ENCODE measurements around the gene TTC28.
"Not testable (repeated sequence)": the region's sequence is repeated elsewhere in the genome, so short reads cannot be mapped to it uniquely, and the experiment has no call there.

Gene TTC28

DNA sequence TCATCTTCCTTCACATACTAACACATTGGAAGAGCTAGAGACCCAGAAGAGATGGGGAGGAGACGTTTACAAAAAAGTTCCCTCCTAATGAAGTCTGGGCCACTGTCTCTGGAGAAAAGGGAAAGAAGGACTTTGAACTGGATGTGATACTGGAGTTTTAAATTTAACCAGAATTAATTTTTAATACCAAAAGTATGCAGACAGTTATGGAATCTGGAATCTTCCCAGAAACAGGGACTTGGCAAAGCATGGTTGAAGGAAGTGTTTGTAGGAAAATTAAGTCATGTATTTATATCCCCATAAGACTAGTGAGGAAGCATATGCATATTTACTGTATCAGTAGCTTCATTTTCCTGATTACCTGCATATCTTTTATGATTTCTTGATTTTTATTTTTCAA is 215.5 kb downstream of the TTC28 start:
- no peak overlapping the region for H3K4me3 ChIP-seq (ENCODE audit: low read depth, low read length)
- no peaks in the 10 kb centered on the region for H3K36me3 ChIP-seq (ENCODE audit: insufficient read depth, low read length)
- no peak overlapping the region for H3K27ac ChIP-seq (ENCODE audit: low read depth, low read length)
- no peaks in the 10 kb centered on the region for H3K79me2 ChIP-seq (ENCODE audit: control insufficient read depth, insufficient read depth, low read length, unreplicated experiment)
- no peak overlapping the region for H2AFZ ChIP-seq (ENCODE audit: low read length, unreplicated experiment)
- H3K4me1 ChIP-seq (ENCODE audit: control insufficient read depth, insufficient read depth, low read length, unreplicated experiment), result no peaks in the 10 kb centered on the region
- H3K27me3 ChIP-seq (ENCODE audit: insufficient read depth, low read length), result no peaks in the 10 kb centered on the region

DNA sequence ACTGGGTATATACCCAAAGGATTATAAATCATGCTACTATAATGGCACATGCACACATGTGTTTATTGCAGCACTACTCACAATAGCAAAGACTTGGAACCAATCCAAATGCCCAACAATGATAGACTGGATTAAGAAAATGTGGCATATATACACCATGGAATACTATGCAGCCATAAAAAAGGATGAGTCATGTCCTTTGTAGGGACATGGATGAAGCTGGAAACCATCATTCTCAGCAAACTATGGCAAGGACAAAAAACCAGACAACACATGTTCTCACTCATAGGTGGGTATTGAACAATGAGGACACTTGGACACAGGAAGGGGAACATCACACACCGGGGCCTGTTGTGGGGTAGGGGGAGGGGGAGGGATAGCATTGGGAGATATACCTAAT is 216.2 kb downstream of the TTC28 start:
- H3K36me3 ChIP-seq (ENCODE audit: insufficient read depth, low read length); H3K4me3 ChIP-seq (ENCODE audit: low read depth, low read length); H2AFZ ChIP-seq (ENCODE audit: low read length, unreplicated experiment); H3K79me2 ChIP-seq (ENCODE audit: control insufficient read depth, insufficient read depth, low read length, unreplicated experiment); H3K27ac ChIP-seq (ENCODE audit: low read depth, low read length); H3K27me3 ChIP-seq (ENCODE audit: insufficient read depth, low read length); H3K4me1 ChIP-seq (ENCODE audit: control insufficient read depth, insufficient read depth, low read length, unreplicated experiment): not testable (repeated sequence)

DNA sequence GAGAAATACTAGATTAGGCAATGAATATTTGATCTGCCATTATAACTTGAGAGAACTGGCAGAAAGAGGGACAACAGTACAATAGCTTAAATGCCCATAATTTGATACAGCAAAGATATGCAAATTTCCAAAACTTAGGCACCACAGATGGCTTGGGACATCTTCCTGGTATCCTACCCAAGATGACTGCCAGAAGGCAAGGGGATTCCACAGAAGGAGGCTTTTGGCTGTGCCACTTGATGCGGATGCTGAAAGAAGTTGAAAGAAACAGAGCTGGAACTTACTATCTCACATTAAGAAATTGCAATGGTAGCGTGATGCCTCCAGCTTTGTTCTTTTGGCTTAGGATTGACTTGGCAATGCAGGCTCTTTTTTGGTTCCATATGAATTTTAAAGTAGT is 216.7 kb downstream of the TTC28 start:
- Histone ChIP-seq H3K36me3 (ENCODE audit: insufficient read depth, low read length) (no peaks in the 10 kb centered on the region), H3K4me1 (ENCODE audit: control insufficient read depth, insufficient read depth, low read length, unreplicated experiment) (no peaks in the 10 kb centered on the region), H3K27ac (ENCODE audit: low read depth, low read length) (no peak overlapping the region), H3K79me2 (ENCODE audit: control insufficient read depth, insufficient read depth, low read length, unreplicated experiment) (no peaks in the 10 kb centered on the region), H3K4me3 (ENCODE audit: low read depth, low read length) (no peak overlapping the region), H3K27me3 (ENCODE audit: insufficient read depth, low read length) (no peaks in the 10 kb centered on the region), H2AFZ (ENCODE audit: low read length, unreplicated experiment) (no peak overlapping the region)

- no peak overlapping the region for H3K4me3 ChIP-seq (ENCODE audit: low read depth, low read length)
- H3K79me2 ChIP-seq (ENCODE audit: control insufficient read depth, insufficient read depth, low read length, unreplicated experiment), result no peaks in the 10 kb centered on the region
- no peaks in the 10 kb centered on the region for H3K36me3 ChIP-seq (ENCODE audit: insufficient read depth, low read length)
- H3K27me3 ChIP-seq (ENCODE audit: insufficient read depth, low read length), result no peaks in the 10 kb centered on the region
- no peak overlapping the region for H3K27ac ChIP-seq (ENCODE audit: low read depth, low read length)
- H2AFZ ChIP-seq (ENCODE audit: low read length, unreplicated experiment), result no peak overlapping the region
- no peaks in the 10 kb centered on the region for H3K4me1 ChIP-seq (ENCODE audit: control insufficient read depth, insufficient read depth, low read length, unreplicated experiment)
These were observed 217.6 kb downstream of the TTC28 start for GRCh38 chr22:28462041-28462440.

DNA sequence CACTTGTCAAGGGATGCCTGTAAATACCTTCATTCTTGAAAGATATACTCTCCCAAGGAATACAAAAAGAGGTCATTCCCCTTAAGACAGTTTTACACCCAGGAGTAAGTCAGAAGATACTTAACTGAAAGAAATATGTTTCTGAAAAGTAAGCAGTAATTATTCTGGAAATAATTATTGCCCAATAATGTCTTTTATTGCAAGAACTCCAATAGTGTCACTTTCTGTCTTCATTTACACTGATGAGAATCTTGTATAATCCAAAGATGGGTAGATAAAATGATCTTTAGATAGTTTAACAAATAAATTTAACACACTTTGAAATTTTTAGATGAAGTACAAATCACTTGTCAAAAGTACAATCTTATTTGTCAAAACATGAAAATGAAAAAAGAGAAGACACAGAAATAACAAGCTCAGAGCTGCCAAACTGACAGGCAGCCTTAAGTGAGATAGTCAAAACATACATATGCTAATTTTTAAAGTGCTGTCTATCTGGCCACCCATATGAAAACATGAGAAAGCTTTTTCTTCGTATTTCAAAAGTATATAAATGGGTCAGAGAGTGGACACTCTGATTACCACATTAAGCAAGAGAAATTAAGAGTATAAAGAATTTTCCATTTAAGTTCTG is 225.1 kb downstream of the TTC28 start:
- H3K36me3 ChIP-seq (ENCODE audit: insufficient read depth, low read length), result no peaks in the 10 kb centered on the region
- no peaks in the 10 kb centered on the region for H3K79me2 ChIP-seq (ENCODE audit: control insufficient read depth, insufficient read depth, low read length, unreplicated experiment)
- H3K4me3 ChIP-seq (ENCODE audit: low read depth, low read length), result no peak overlapping the region
- no peak overlapping the region for H3K27ac ChIP-seq (ENCODE audit: low read depth, low read length)
- no peak overlapping the region for H2AFZ ChIP-seq (ENCODE audit: low read length, unreplicated experiment)
- H3K27me3 ChIP-seq (ENCODE audit: insufficient read depth, low read length), result no peaks in the 10 kb centered on the region
- H3K4me1 ChIP-seq (ENCODE audit: control insufficient read depth, insufficient read depth, low read length, unreplicated experiment), result no peaks in the 10 kb centered on the region

GRCh38 chr22:28450109-28450508 is 229.5 kb downstream of the TTC28 start:
- no peaks in the 10 kb centered on the region for H3K36me3 ChIP-seq (ENCODE audit: insufficient read depth, low read length)
- H3K4me3 ChIP-seq (ENCODE audit: low read depth, low read length), result no peak overlapping the region
- H3K27ac ChIP-seq (ENCODE audit: low read depth, low read length), result no peak overlapping the region
- H3K4me1 ChIP-seq (ENCODE audit: control insufficient read depth, insufficient read depth, low read length, unreplicated experiment), result no peaks in the 10 kb centered on the region
- no peaks in the 10 kb centered on the region for H3K79me2 ChIP-seq (ENCODE audit: control insufficient read depth, insufficient read depth, low read length, unreplicated experiment)
- no peaks in the 10 kb centered on the region for H3K27me3 ChIP-seq (ENCODE audit: insufficient read depth, low read length)
- H2AFZ ChIP-seq (ENCODE audit: low read length, unreplicated experiment), result no peak overlapping the region

GRCh38 chr22:28449041-28449440 is 230.6 kb downstream of the TTC28 start:
- no peaks in the 10 kb centered on the region for H3K4me1 ChIP-seq (ENCODE audit: control insufficient read depth, insufficient read depth, low read length, unreplicated experiment)
- no peaks in the 10 kb centered on the region for H3K27me3 ChIP-seq (ENCODE audit: insufficient read depth, low read length)
- H3K36me3 ChIP-seq (ENCODE audit: insufficient read depth, low read length), result no peaks in the 10 kb centered on the region
- no peak overlapping the region for H3K27ac ChIP-seq (ENCODE audit: low read depth, low read length)
- H2AFZ ChIP-seq (ENCODE audit: low read length, unreplicated experiment), result no peak overlapping the region
- no peaks in the 10 kb centered on the region for H3K79me2 ChIP-seq (ENCODE audit: control insufficient read depth, insufficient read depth, low read length, unreplicated experiment)
- H3K4me3 ChIP-seq (ENCODE audit: low read depth, low read length), result no peak overlapping the region

GRCh38 chr22:28448625-28449024 is 231.0 kb downstream of the TTC28 start:
- no peak overlapping the region for H2AFZ ChIP-seq (ENCODE audit: low read length, unreplicated experiment)

GRCh38 chr22:28444659-28445058 is 235.0 kb downstream of the TTC28 start:
- Histone ChIP-seq H3K4me1 (ENCODE audit: control insufficient read depth, insufficient read depth, low read length, unreplicated experiment) (peaks cover 10% of the 10 kb centered on the region), H3K4me3 (ENCODE audit: low read depth, low read length) (no peak overlapping the region), H3K79me2 (ENCODE audit: control insufficient read depth, insufficient read depth, low read length, unreplicated experiment) (peaks cover 3% of the 10 kb centered on the region), H2AFZ (ENCODE audit: low read length, unreplicated experiment) (no peak overlapping the region), H3K27me3 (ENCODE audit: insufficient read depth, low read length) (no peaks in the 10 kb centered on the region), H3K36me3 (ENCODE audit: insufficient read depth, low read length) (no peaks in the 10 kb centered on the region), H3K27ac (ENCODE audit: low read depth, low read length) (no peak overlapping the region)

More at GRCh38 chr22:28448625-28449024, 231.0 kb downstream of the TTC28 start:
- Histone ChIP-seq H3K27me3 (ENCODE audit: insufficient read depth, low read length) (no peaks in the 10 kb centered on the region), H3K27ac (ENCODE audit: low read depth, low read length) (no peak overlapping the region), H3K4me1 (ENCODE audit: control insufficient read depth, insufficient read depth, low read length, unreplicated experiment) (no peaks in the 10 kb centered on the region), H3K79me2 (ENCODE audit: control insufficient read depth, insufficient read depth, low read length, unreplicated experiment) (no peaks in the 10 kb centered on the region), H3K36me3 (ENCODE audit: insufficient read depth, low read length) (no peaks in the 10 kb centered on the region), H3K4me3 (ENCODE audit: low read depth, low read length) (no peak overlapping the region)

GRCh38 chr22:28443526-28443876 is 236.1 kb downstream of the TTC28 start:
- Histone ChIP-seq H3K36me3 (ENCODE audit: insufficient read depth, low read length) (no peaks in the 10 kb centered on the region), H3K4me3 (ENCODE audit: low read depth, low read length) (peak overlapping the region; percentile 91), H3K27me3 (ENCODE audit: insufficient read depth, low read length) (no peaks in the 10 kb centered on the region), H3K4me1 (ENCODE audit: control insufficient read depth, insufficient read depth, low read length, unreplicated experiment) (peaks cover 11% of the 10 kb centered on the region), H3K27ac (ENCODE audit: low read depth, low read length) (peak overlapping the region; percentile 53), H2AFZ (ENCODE audit: low read length, unreplicated experiment) (peak overlapping the region; percentile 85), H3K79me2 (ENCODE audit: control insufficient read depth, insufficient read depth, low read length, unreplicated experiment) (peaks cover 8% of the 10 kb centered on the region)

DNA sequence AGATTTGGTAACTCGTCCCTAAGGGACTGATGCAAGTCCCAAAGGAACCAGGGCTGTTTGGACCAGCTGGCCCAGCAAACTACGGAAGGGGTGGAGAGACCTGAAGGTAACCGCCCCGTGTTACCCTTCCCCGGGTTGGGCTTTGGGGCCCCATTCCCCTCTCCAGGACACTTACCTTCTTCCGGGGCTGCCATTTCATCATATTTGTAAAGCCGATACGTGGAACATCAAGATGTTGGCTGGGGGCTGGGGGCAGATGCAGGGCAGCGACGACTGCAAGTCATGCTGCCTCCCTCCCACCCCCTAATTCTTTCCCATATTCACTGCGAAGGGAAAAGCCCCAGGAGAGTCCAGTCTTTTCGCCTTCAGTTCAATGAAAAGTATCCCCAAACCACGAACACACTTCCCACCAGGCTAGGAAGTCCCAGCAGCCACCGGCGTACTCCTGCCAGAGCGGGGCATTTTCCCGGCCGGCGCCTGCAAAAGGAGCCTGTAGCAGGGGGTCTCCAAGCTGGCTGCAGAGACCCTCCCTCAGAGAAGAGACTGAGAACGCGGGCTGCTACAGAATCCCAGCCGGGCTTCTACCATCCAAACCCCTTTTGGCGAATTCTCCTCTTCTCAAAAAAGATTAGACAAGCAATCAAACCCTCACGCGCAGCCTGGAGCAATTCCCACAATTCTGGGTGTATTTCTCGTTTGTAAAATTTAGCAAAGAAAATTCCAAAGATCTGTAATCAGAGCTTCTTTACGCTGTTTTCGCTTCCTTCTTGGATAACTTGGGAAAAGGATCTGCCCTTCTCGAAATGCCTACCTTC is 236.7 kb downstream of the TTC28 start:
- H3K4me1 ChIP-seq (ENCODE audit: control insufficient read depth, insufficient read depth, low read length, unreplicated experiment), result peaks cover 13% of the 10 kb centered on the region
- no peaks in the 10 kb centered on the region for H3K27me3 ChIP-seq (ENCODE audit: insufficient read depth, low read length)
- peak overlapping the region; percentile 91 for H3K4me3 ChIP-seq (ENCODE audit: low read depth, low read length)
- H3K27ac ChIP-seq (ENCODE audit: low read depth, low read length), result peak overlapping the region; percentile 53
- H3K79me2 ChIP-seq (ENCODE audit: control insufficient read depth, insufficient read depth, low read length, unreplicated experiment), result peaks cover 8% of the 10 kb centered on the region
- no peaks in the 10 kb centered on the region for H3K36me3 ChIP-seq (ENCODE audit: insufficient read depth, low read length)
- H2AFZ ChIP-seq (ENCODE audit: low read length, unreplicated experiment), result peak overlapping the region; percentile 85
